Loucy (cell line): ENCODE results near the gene PLXNA2.

ENCODE experiments used
- H2AFZ ChIP-seq: fragments of 200-600 bp; sonication (generic); 2 replicates; pipeline ENCODE4 v1.6.0; 2016; ENCODE audit warnings: antibody characterized with exemption, mild to moderate bottlenecking, low read length, moderate library complexity
- H3F3A ChIP-seq: fragments of 200-600 bp; 2 replicates; pipeline ENCODE4 v1.6.0; 2016; ENCODE audit warnings: antibody characterized with exemption, low read depth, mild to moderate bottlenecking
- H3K27me3 ChIP-seq: fragments of 200-600 bp; sonication (generic); 2 replicates; pipeline ENCODE4 v1.6.1; 2014; ENCODE audit warnings: low read length, mild to moderate bottlenecking; ENCODE audit not compliant: insufficient read depth, poor library complexity, severe bottlenecking
- H3K36me3 ChIP-seq: fragments of 200-600 bp; sonication (generic); 2 replicates; pipeline ENCODE4 v1.6.1; 2016; ENCODE audit warnings: low read length; ENCODE audit not compliant: insufficient read depth
- H3K4me1 ChIP-seq: fragments of 200-600 bp; sonication (generic); 2 replicates; pipeline ENCODE4 v1.5.1; 2014; ENCODE audit warnings: low read length, mild to moderate bottlenecking; ENCODE audit not compliant: insufficient read depth, poor library complexity, severe bottlenecking
- H3K4me2 ChIP-seq: fragments of 200-600 bp; sonication (generic); 2 replicates; pipeline ENCODE4 v1.6.0; 2014; ENCODE audit warnings: antibody characterized with exemption, low read length, low read depth, mild to moderate bottlenecking; ENCODE audit not compliant: poor library complexity, severe bottlenecking
- H3K4me3 ChIP-seq: fragments of 200-600 bp; sonication (generic); 2 replicates; pipeline ENCODE4 v1.5.1; 2014; ENCODE audit warnings: low read length, mild to moderate bottlenecking, mixed read lengths; ENCODE audit not compliant: poor library complexity, severe bottlenecking
- H3K79me2 ChIP-seq: fragments of 200-600 bp; sonication (generic); 2 replicates; pipeline ENCODE4 v1.6.1; 2014; ENCODE audit warnings: low read length; ENCODE audit not compliant: insufficient read depth
- H3K9ac ChIP-seq: fragments of 200-600 bp; sonication (generic); 2 replicates; pipeline ENCODE4 v1.6.0; 2014; ENCODE audit warnings: mild to moderate bottlenecking, low read depth, low read length, moderate library complexity; ENCODE audit not compliant: poor library complexity, severe bottlenecking
- H3K9me2 ChIP-seq: fragments of 200-600 bp; sonication (generic); replicated peaks from 2 replicates; pipeline ENCODE4 v1.6.1; 2016; ENCODE audit warnings: low read depth, low read length, mixed read lengths
- H3K9me3 ChIP-seq: fragments of 200-600 bp; sonication (generic); 2 replicates; pipeline ENCODE4 v1.6.1; 2014; ENCODE audit warnings: mild to moderate bottlenecking, antibody characterized with exemption, low read length, low read depth; ENCODE audit not compliant: insufficient read depth
- H4K20me1 ChIP-seq: fragments of 200-600 bp; sonication (generic); 2 replicates; pipeline ENCODE4 v1.6.0; 2014; ENCODE audit warnings: antibody characterized with exemption, low read length, mild to moderate bottlenecking; ENCODE audit not compliant: insufficient read depth, poor library complexity, severe bottlenecking
- CTCF ChIP-seq: fragments of 200-600 bp; sonication (generic); conservative IDR thresholded peaks from 2 replicates; pipeline ENCODE4 v1.5.1; 2014; ENCODE audit warnings: mild to moderate bottlenecking, antibody characterized with exemption, low read length
- EZH2phosphoT487 ChIP-seq: fragments of 200-600 bp; IDR thresholded peaks from 2 replicates; pipeline ENCODE4 v1.6.1; 2018; ENCODE audit warnings: antibody characterized with exemption, mild to moderate bottlenecking, moderate library complexity, borderline replicate concordance

PLXNA2 gene

DNA sequence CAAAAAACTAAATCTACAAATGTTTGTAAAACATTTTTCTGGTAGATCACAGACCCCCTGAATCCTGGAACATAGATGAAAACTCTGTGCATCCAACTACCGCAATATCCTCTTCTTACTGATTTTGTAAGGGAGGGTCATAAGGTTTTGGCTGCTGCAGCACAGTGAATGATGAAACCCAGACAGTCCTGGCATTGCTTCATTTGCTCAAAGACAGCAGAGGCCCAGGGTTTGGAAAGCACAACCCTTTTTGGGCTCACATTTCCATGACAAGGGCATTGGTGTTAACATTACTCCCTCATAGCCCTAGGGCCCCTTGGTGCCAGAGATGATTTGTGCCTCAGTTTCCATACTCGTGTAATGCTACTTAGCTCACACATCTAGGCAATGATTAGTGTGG lies 51.2 kb downstream of the PLXNA2 start:
- H3K9ac ChIP-seq, result no peak overlapping the region
- H3K9me2 ChIP-seq, result no peaks in the 10 kb centered on the region
- H3K4me3 ChIP-seq, result no peak overlapping the region
- H4K20me1 ChIP-seq, result no peaks in the 10 kb centered on the region
- TF ChIP-seq CTCF, result no peak
- no peak for TF ChIP-seq EZH2phosphoT487
- H2AFZ ChIP-seq, result no peak overlapping the region
- no peaks in the 10 kb centered on the region for H3K79me2 ChIP-seq
- H3K4me1 ChIP-seq, result peaks cover 15% of the 10 kb centered on the region
- no peaks in the 10 kb centered on the region for H3K9me3 ChIP-seq
- no peaks in the 10 kb centered on the region for H3F3A ChIP-seq
- no peaks in the 10 kb centered on the region for H3K27me3 ChIP-seq
- H3K4me2 ChIP-seq, result no peak overlapping the region
- no peaks in the 10 kb centered on the region for H3K36me3 ChIP-seq

- no peaks in the 10 kb centered on the region for H3F3A ChIP-seq
- H3K4me3 ChIP-seq, result no peak overlapping the region
- H2AFZ ChIP-seq, result no peak overlapping the region
- H3K36me3 ChIP-seq, result no peaks in the 10 kb centered on the region
- no peaks in the 10 kb centered on the region for H4K20me1 ChIP-seq
- no peak overlapping the region for H3K4me2 ChIP-seq
- no peaks in the 10 kb centered on the region for H3K9me3 ChIP-seq
- H3K4me1 ChIP-seq, result peaks cover 15% of the 10 kb centered on the region
- no peaks in the 10 kb centered on the region for H3K79me2 ChIP-seq
- no peak overlapping the region for H3K9ac ChIP-seq
- no peak for TF ChIP-seq EZH2phosphoT487
- TF ChIP-seq CTCF, result no peak
- H3K27me3 ChIP-seq, result no peaks in the 10 kb centered on the region
- H3K9me2 ChIP-seq, result no peaks in the 10 kb centered on the region
These were observed 53.4 kb downstream of the PLXNA2 start for GRCh38 chr1:208190784-208191183.

GRCh38 chr1:208189716-208190115 lies 54.5 kb downstream of the PLXNA2 start:
- Histone ChIP-seq H4K20me1 (no peaks in the 10 kb centered on the region), H3K9me2 (no peaks in the 10 kb centered on the region), H3K4me3 (no peak overlapping the region), H3K9ac (no peak overlapping the region), H3K4me2 (peak overlapping the region; percentile 50), H3K36me3 (no peaks in the 10 kb centered on the region), H3K9me3 (no peaks in the 10 kb centered on the region), H3K79me2 (no peaks in the 10 kb centered on the region), H3K27me3 (no peaks in the 10 kb centered on the region), H3F3A (no peaks in the 10 kb centered on the region), H3K4me1 (peaks cover 15% of the 10 kb centered on the region), H2AFZ (no peak overlapping the region)
- TF ChIP-seq EZH2phosphoT487 (no peak), CTCF (no peak)
